ENCODE measurements around the gene UBASH3A. TPM values are rescaled to one million over a fixed set of nuclear protein-coding genes. Genes with fewer than 3 reads are reported as not detected.

UBASH3A gene
- total RNA-seq, 6 experiments from 2014 or later = 0.12 to 0.50 (median 0.15) TPM

DNA sequence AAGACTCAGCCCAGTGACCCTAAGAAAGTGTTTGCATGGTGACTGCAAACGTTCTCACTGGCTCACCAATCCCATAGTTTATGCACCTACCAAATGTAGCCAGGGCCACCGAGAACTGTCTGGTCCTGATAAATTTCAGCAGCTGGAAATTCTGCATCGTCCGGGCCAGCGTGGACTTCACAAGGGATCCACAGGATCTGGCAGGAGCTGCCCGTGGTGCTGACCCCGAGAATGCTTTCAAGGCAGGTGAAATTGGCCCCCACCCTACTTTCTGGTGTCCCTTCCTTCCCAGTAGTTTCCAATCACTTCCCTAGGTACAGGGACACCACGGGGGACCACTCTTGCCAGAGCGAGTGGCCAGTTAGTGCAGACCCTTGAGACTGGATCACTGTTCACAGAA lies 26.2 kb downstream of the UBASH3A start:
- H3K4me3 ChIP-seq = no peak overlapping the region
- no peaks in the 10 kb centered on the region for H3K36me3 ChIP-seq
- no peaks in the 10 kb centered on the region for H3K9me3 ChIP-seq
- no peaks in the 10 kb centered on the region for H3K27me3 ChIP-seq
- intact Hi-C loops (cut with DNase I) = no loop called here
- H3K27ac ChIP-seq = no peak overlapping the region
- 14% methylated on average over 5 of the region's 9 CpGs for WGBS (ENCODE audit: insufficient coverage, low coverage, low lambda C conversion rate, missing lambda C conversion rate)
- ATAC-seq = no peak
- no peak for DNase-seq
- H3K4me1 ChIP-seq = no peaks in the 10 kb centered on the region
- TF ChIP-seq POLR2A (IDR thresholded peaks at IDR 0.05) = no peak
- TF ChIP-seq, protein P1, sequence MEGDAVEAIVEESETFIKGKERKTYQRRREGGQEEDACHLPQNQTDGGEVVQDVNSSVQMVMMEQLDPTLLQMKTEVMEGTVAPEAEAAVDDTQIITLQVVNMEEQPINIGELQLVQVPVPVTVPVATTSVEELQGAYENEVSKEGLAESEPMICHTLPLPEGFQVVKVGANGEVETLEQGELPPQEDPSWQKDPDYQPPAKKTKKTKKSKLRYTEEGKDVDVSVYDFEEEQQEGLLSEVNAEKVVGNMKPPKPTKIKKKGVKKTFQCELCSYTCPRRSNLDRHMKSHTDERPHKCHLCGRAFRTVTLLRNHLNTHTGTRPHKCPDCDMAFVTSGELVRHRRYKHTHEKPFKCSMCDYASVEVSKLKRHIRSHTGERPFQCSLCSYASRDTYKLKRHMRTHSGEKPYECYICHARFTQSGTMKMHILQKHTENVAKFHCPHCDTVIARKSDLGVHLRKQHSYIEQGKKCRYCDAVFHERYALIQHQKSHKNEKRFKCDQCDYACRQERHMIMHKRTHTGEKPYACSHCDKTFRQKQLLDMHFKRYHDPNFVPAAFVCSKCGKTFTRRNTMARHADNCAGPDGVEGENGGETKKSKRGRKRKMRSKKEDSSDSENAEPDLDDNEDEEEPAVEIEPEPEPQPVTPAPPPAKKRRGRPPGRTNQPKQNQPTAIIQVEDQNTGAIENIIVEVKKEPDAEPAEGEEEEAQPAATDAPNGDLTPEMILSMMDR (IDR thresholded peaks at IDR 0.05) = no peak

DNA sequence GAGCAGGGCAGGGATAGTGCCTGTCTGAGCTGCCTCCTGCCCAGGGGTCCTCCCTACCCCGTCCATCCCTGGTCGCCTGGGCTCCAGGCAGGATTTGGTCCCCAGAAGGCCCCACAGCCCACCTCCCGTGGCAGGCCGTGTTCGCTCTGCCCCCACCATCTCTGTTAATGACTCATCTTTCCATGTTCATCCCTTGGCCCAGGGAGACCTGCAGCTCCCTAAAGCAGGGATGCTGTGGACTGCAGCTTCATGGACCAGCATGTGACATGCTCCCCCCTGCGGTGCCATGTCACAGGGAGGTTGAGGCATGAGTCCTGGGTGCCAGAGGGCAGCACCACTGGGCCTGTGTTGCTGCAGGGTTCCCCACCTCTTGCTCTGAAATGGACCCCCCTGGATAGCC lies 26.8 kb downstream of the UBASH3A start:
- WGBS (ENCODE audit: insufficient coverage, low coverage, low lambda C conversion rate, missing lambda C conversion rate) = 100% methylated on average over 1 of the region's 6 CpGs
- no peak for ATAC-seq
- no peak overlapping the region for H3K27ac ChIP-seq

DNA sequence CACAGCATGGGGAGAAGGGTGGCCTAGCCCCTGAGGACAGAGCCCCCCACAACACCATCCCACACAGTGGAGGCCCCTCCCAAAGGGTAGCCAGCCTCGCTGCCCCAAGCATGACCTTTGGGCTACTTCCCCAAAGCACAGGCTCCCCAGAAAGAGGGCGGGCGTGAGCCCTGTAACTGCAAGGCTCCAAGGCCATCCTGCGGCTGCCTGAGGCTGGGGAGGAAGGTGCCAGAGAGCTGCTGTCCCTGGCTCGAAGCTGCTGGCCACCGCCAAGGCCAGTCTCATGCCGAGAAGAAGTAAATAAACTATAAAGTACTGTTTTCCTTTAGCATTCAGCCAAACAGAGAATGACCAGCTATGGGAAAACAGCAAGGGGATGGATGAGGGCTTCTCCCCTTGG lies 27.5 kb downstream of the UBASH3A start:
- no peaks in the 10 kb centered on the region for H3K36me3 ChIP-seq
- no peak overlapping the region for H3K27ac ChIP-seq
- no peaks in the 10 kb centered on the region for H3K27me3 ChIP-seq
- 48% methylated on average over 2 of the region's 7 CpGs for WGBS (ENCODE audit: insufficient coverage, low coverage, low lambda C conversion rate, missing lambda C conversion rate)
- no peaks in the 10 kb centered on the region for H3K9me3 ChIP-seq
- no peaks in the 10 kb centered on the region for H3K4me1 ChIP-seq
- DNase-seq (no peak), ATAC-seq (no peak)
- intact Hi-C loops (cut with DNase I) = no loop called here
- no peak overlapping the region for H3K4me3 ChIP-seq
- no peak for TF ChIP-seq POLR2A (IDR thresholded peaks at IDR 0.05)
- TF ChIP-seq, protein P1 (IDR thresholded peaks at IDR 0.05) = no peak

More for the DNA sequence above, 26.8 kb downstream of the UBASH3A start:
- no peak for DNase-seq
- Histone ChIP-seq H3K4me3 (no peak overlapping the region), H3K27me3 (no peaks in the 10 kb centered on the region), H3K4me1 (no peaks in the 10 kb centered on the region), H3K36me3 (no peaks in the 10 kb centered on the region), H3K9me3 (no peaks in the 10 kb centered on the region)
- intact Hi-C loops (cut with DNase I) = no loop called here
- TF ChIP-seq, protein P1 (IDR thresholded peaks at IDR 0.05) = no peak
- TF ChIP-seq POLR2A (IDR thresholded peaks at IDR 0.05) = no peak

DNA sequence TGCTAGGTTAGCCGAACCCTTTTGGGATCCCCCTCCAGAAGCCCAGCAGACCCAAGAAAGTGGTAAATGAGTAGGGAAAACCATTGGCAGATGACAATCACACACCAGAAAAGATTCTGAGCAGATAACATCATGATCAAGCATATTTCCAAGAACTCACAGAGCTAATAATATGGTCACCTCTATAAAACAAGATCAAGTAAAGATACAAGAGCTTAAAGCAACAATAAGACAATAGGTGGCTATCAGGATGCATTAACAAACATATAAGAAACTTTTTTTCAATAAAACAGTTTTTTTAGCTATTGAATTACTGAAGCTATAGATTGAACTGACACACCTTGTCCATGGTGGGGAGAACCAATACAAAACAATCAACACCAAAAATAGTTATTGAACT lies 29.0 kb downstream of the UBASH3A start:
- Histone ChIP-seq H3K36me3 (no peaks in the 10 kb centered on the region), H3K27ac (no peak overlapping the region), H3K4me1 (no peaks in the 10 kb centered on the region), H3K4me3 (no peak overlapping the region), H3K9me3 (no peaks in the 10 kb centered on the region), H3K27me3 (no peaks in the 10 kb centered on the region)
- intact Hi-C loops (cut with DNase I) = no loop called here
- ATAC-seq = no peak
- TF ChIP-seq POLR2A (IDR thresholded peaks at IDR 0.05) = no peak
- TF ChIP-seq, protein P1 (IDR thresholded peaks at IDR 0.05) = no peak
- no peak for DNase-seq
- WGBS (ENCODE audit: insufficient coverage, low coverage, low lambda C conversion rate, missing lambda C conversion rate) = 42% methylated on average over 1 of the region's 1 CpG
